PC-9 (cell line): Measurements from ENCODE around the gene PDE6B.

Experiments used
- EZH2 ChIP-seq: fragments of 200-600 bp; sonication (generic); IDR thresholded peaks from 2 replicates; pipeline ENCODE4 v1.8.0; 2017; ENCODE audit warnings: antibody characterized with exemption, low read depth
- TF ChIP-seq, protein P1 (sequence below): fragments of 200-600 bp; sonication (generic); conservative IDR thresholded peaks from 2 replicates; pipeline ENCODE4 v1.6.1; 2017; ENCODE audit warnings: mixed run types, antibody characterized with exemption, mild to moderate bottlenecking, moderate library complexity

DNA sequence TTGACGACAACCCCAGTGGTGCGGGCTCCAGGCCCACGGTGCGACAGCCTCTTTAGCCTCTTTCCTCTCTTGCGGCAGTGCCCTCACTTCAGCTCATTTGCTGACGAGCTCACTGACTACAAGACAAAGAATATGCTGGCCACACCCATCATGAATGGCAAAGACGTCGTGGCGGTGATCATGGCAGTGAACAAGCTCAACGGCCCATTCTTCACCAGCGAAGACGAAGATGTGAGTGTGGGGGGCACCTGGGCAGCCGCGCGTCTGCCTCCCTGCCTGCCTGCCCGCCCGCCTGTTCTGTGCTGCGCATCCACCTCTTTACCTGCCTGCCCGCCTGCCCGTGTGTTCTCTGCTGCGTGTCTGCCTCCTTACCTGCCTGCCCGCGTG, 9.2 kb downstream of the PDE6B start:
- TF ChIP-seq, protein P1, sequence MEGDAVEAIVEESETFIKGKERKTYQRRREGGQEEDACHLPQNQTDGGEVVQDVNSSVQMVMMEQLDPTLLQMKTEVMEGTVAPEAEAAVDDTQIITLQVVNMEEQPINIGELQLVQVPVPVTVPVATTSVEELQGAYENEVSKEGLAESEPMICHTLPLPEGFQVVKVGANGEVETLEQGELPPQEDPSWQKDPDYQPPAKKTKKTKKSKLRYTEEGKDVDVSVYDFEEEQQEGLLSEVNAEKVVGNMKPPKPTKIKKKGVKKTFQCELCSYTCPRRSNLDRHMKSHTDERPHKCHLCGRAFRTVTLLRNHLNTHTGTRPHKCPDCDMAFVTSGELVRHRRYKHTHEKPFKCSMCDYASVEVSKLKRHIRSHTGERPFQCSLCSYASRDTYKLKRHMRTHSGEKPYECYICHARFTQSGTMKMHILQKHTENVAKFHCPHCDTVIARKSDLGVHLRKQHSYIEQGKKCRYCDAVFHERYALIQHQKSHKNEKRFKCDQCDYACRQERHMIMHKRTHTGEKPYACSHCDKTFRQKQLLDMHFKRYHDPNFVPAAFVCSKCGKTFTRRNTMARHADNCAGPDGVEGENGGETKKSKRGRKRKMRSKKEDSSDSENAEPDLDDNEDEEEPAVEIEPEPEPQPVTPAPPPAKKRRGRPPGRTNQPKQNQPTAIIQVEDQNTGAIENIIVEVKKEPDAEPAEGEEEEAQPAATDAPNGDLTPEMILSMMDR: no peak
- TF ChIP-seq EZH2: no peak
